Measurements from ENCODE around the gene PTGR2. TPM values are rescaled to one million over a fixed set of nuclear protein-coding genes. Genes with fewer than 3 reads are reported as not detected.

Gene PTGR2
- total and polyA plus RNA-seq, 4 donors, result 4.2 to 9.5 (median 7.9) TPM

GRCh38 chr14:73884438-73885190, 33.0 kb downstream of the PTGR2 start:
- TF ChIP-seq NR2F2 (IDR thresholded peaks at IDR 0.05), result no peak
- TF ChIP-seq RXRA (IDR thresholded peaks at IDR 0.05), result no peak
- TF ChIP-seq ATF3 (IDR thresholded peaks at IDR 0.05), result no peak
- no peak for TF ChIP-seq REST (IDR thresholded peaks at IDR 0.05)
- no peak for TF ChIP-seq MAX (IDR thresholded peaks at IDR 0.05)
- no peak for TF ChIP-seq GABPA (IDR thresholded peaks at IDR 0.05 in 1 of 2, conservative IDR thresholded peaks at IDR 0.05 in 1 of 2)
- no peak for TF ChIP-seq JUND (IDR thresholded peaks at IDR 0.05)
- TF ChIP-seq HNF4G (IDR thresholded peaks at IDR 0.05), result no peak
- TF ChIP-seq SP1 (IDR thresholded peaks at IDR 0.05), result no peak
- TF ChIP-seq, protein P1, sequence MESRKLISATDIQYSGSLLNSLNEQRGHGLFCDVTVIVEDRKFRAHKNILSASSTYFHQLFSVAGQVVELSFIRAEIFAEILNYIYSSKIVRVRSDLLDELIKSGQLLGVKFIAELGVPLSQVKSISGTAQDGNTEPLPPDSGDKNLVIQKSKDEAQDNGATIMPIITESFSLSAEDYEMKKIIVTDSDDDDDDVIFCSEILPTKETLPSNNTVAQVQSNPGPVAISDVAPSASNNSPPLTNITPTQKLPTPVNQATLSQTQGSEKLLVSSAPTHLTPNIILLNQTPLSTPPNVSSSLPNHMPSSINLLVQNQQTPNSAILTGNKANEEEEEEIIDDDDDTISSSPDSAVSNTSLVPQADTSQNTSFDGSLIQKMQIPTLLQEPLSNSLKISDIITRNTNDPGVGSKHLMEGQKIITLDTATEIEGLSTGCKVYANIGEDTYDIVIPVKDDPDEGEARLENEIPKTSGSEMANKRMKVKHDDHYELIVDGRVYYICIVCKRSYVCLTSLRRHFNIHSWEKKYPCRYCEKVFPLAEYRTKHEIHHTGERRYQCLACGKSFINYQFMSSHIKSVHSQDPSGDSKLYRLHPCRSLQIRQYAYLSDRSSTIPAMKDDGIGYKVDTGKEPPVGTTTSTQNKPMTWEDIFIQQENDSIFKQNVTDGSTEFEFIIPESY (IDR thresholded peaks at IDR 0.05), result no peak
- no peak for TF ChIP-seq HNF4A (conservative IDR thresholded peaks at IDR 0.05)
- TF ChIP-seq, protein P2, sequence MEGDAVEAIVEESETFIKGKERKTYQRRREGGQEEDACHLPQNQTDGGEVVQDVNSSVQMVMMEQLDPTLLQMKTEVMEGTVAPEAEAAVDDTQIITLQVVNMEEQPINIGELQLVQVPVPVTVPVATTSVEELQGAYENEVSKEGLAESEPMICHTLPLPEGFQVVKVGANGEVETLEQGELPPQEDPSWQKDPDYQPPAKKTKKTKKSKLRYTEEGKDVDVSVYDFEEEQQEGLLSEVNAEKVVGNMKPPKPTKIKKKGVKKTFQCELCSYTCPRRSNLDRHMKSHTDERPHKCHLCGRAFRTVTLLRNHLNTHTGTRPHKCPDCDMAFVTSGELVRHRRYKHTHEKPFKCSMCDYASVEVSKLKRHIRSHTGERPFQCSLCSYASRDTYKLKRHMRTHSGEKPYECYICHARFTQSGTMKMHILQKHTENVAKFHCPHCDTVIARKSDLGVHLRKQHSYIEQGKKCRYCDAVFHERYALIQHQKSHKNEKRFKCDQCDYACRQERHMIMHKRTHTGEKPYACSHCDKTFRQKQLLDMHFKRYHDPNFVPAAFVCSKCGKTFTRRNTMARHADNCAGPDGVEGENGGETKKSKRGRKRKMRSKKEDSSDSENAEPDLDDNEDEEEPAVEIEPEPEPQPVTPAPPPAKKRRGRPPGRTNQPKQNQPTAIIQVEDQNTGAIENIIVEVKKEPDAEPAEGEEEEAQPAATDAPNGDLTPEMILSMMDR (IDR thresholded peaks at IDR 0.05; ENCODE audit: low read depth, low read length, missing input control), result no peak
- Histone ChIP-seq H3K36me3 (ENCODE audit: control insufficient read depth in 4 of 4, insufficient read depth in 3 of 4, low read depth in 1 of 4, low read length in 3 of 4) (peaks cover 0 to 2% (median 2%) of the 10 kb centered on the region in 4 donors), H3K4me3 (ENCODE audit: low read depth in 1 of 3, low read length in 3 of 3) (no peak overlapping the region), H3K9me3 (ENCODE audit: control insufficient read depth in 4 of 4, low read length in 3 of 4) (no peaks in the 10 kb centered on the region), H3K27me3 (ENCODE audit: control insufficient read depth in 4 of 4, insufficient read depth in 4 of 4, low read length in 3 of 4) (no peaks in the 10 kb centered on the region), H3K9ac (ENCODE audit: low read depth in 1 of 2, low read length in 2 of 2) (no peak overlapping the region), H3K4me1 (ENCODE audit: control insufficient read depth in 4 of 4, insufficient read depth in 4 of 4, low read length in 3 of 4) (peaks cover 4 to 22% (median 13%) of the 10 kb centered on the region in 4 donors), H3K27ac (ENCODE audit: low read depth in 1 of 2, low read length in 2 of 2) (no peak overlapping the region)
- DNase-seq (ENCODE audit: low spot score), result no peak
- WGBS, result 91% methylated on average over 8 of the region's 8 CpGs
